ENCODE measurements around the gene SLIT2.

SLIT2 gene

DNA sequence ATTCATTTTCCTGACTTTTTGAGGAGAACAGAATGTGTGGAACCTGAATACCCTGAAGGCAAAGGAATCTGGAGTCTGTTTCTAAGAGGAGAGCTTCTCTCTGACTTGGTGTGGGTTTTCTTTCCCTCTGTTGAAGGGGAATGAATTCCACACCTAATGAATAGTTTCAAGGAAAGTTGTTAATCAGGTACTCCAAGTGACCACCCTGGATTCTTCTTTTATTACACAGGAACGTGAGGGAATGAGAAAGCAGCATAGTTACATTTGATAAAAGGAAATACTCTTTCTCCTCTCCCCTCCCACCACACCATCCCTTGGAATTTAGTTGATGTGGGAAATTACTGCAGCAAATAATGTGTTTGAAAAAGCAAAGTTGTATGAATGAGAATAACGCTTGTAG, 29.7 kb downstream of the SLIT2 start:
- H2AFZ ChIP-seq (ENCODE audit: low read length), result no peak overlapping the region
- H3K27me3 ChIP-seq (ENCODE audit: insufficient read depth, low read length, poor library complexity, severe bottlenecking), result no peaks in the 10 kb centered on the region
- no peaks in the 10 kb centered on the region for H4K20me1 ChIP-seq (ENCODE audit: insufficient read depth, low read length, poor library complexity, severe bottlenecking)
- no peak overlapping the region for H3K4me3 ChIP-seq (ENCODE audit: low read length, poor library complexity, severe bottlenecking)
- H3K4me2 ChIP-seq (ENCODE audit: low read depth, low read length, poor library complexity, severe bottlenecking), result no peak overlapping the region
- H3K9me3 ChIP-seq (ENCODE audit: insufficient read depth, low read depth, low read length), result no peaks in the 10 kb centered on the region
- H3K36me3 ChIP-seq (ENCODE audit: insufficient read depth, low read length), result no peaks in the 10 kb centered on the region
- no peak overlapping the region for H3K9ac ChIP-seq (ENCODE audit: low read depth, low read length, poor library complexity, severe bottlenecking)
- H3K79me2 ChIP-seq (ENCODE audit: insufficient read depth, low read length), result no peaks in the 10 kb centered on the region
- no peak for TF ChIP-seq EZH2phosphoT487 (IDR thresholded peaks at IDR 0.05; ENCODE audit: borderline replicate concordance)
- TF ChIP-seq, protein P1, sequence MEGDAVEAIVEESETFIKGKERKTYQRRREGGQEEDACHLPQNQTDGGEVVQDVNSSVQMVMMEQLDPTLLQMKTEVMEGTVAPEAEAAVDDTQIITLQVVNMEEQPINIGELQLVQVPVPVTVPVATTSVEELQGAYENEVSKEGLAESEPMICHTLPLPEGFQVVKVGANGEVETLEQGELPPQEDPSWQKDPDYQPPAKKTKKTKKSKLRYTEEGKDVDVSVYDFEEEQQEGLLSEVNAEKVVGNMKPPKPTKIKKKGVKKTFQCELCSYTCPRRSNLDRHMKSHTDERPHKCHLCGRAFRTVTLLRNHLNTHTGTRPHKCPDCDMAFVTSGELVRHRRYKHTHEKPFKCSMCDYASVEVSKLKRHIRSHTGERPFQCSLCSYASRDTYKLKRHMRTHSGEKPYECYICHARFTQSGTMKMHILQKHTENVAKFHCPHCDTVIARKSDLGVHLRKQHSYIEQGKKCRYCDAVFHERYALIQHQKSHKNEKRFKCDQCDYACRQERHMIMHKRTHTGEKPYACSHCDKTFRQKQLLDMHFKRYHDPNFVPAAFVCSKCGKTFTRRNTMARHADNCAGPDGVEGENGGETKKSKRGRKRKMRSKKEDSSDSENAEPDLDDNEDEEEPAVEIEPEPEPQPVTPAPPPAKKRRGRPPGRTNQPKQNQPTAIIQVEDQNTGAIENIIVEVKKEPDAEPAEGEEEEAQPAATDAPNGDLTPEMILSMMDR (conservative IDR thresholded peaks at IDR 0.05; ENCODE audit: low read length), result no peak
- no peaks in the 10 kb centered on the region for H3K9me2 ChIP-seq (replicated peaks; ENCODE audit: low read depth, low read length)
- H3F3A ChIP-seq (ENCODE audit: low read depth), result no peaks in the 10 kb centered on the region
- no peaks in the 10 kb centered on the region for H3K4me1 ChIP-seq (ENCODE audit: insufficient read depth, low read length, poor library complexity, severe bottlenecking)

DNA sequence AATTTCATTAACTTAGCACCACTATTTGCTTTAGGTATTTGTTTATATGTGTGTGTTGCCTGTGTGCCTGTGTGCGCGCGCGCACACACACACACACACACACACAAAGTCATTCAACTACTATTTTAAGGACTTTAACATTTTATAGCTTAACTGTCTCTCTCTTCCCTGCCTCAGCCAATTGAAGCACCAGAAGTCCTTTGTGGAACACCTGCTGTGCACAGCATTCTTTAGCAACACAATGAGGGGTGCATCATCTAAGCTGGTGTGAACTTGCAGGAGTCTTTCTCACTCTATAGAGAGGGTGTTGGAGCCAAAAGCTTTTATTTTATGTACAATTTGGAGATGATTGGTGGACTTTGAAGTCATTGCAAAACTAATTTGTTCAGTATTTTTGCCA, 31.3 kb downstream of the SLIT2 start:
- H3K9me2 ChIP-seq (replicated peaks; ENCODE audit: low read depth, low read length), result no peaks in the 10 kb centered on the region
- H3K79me2 ChIP-seq (ENCODE audit: insufficient read depth, low read length), result no peaks in the 10 kb centered on the region
- no peaks in the 10 kb centered on the region for H3F3A ChIP-seq (ENCODE audit: low read depth)
- no peaks in the 10 kb centered on the region for H3K27me3 ChIP-seq (ENCODE audit: insufficient read depth, low read length, poor library complexity, severe bottlenecking)
- no peak overlapping the region for H3K4me2 ChIP-seq (ENCODE audit: low read depth, low read length, poor library complexity, severe bottlenecking)
- H3K4me1 ChIP-seq (ENCODE audit: insufficient read depth, low read length, poor library complexity, severe bottlenecking), result no peaks in the 10 kb centered on the region
- no peaks in the 10 kb centered on the region for H4K20me1 ChIP-seq (ENCODE audit: insufficient read depth, low read length, poor library complexity, severe bottlenecking)
- no peak overlapping the region for H3K4me3 ChIP-seq (ENCODE audit: low read length, poor library complexity, severe bottlenecking)
- H2AFZ ChIP-seq (ENCODE audit: low read length), result no peak overlapping the region
- TF ChIP-seq, protein P1 (conservative IDR thresholded peaks at IDR 0.05; ENCODE audit: low read length), result no peak
- no peak for TF ChIP-seq EZH2phosphoT487 (IDR thresholded peaks at IDR 0.05; ENCODE audit: borderline replicate concordance)
- no peak overlapping the region for H3K9ac ChIP-seq (ENCODE audit: low read depth, low read length, poor library complexity, severe bottlenecking)
- H3K36me3 ChIP-seq (ENCODE audit: insufficient read depth, low read length), result no peaks in the 10 kb centered on the region
- no peaks in the 10 kb centered on the region for H3K9me3 ChIP-seq (ENCODE audit: insufficient read depth, low read depth, low read length)

GRCh38 chr4:20284990-20285389, 33.3 kb downstream of the SLIT2 start:
- H3K79me2 ChIP-seq (ENCODE audit: insufficient read depth, low read length), result no peaks in the 10 kb centered on the region
- H2AFZ ChIP-seq (ENCODE audit: low read length), result no peak overlapping the region
- TF ChIP-seq EZH2phosphoT487 (IDR thresholded peaks at IDR 0.05; ENCODE audit: borderline replicate concordance), result no peak
- TF ChIP-seq, protein P1 (conservative IDR thresholded peaks at IDR 0.05; ENCODE audit: low read length), result no peak
- H3K9ac ChIP-seq (ENCODE audit: low read depth, low read length, poor library complexity, severe bottlenecking), result no peak overlapping the region
- H3K9me3 ChIP-seq (ENCODE audit: insufficient read depth, low read depth, low read length), result no peaks in the 10 kb centered on the region
- H3K4me2 ChIP-seq (ENCODE audit: low read depth, low read length, poor library complexity, severe bottlenecking), result no peak overlapping the region
- no peaks in the 10 kb centered on the region for H3K36me3 ChIP-seq (ENCODE audit: insufficient read depth, low read length)
- H3F3A ChIP-seq (ENCODE audit: low read depth), result no peaks in the 10 kb centered on the region
- no peaks in the 10 kb centered on the region for H4K20me1 ChIP-seq (ENCODE audit: insufficient read depth, low read length, poor library complexity, severe bottlenecking)
- no peaks in the 10 kb centered on the region for H3K27me3 ChIP-seq (ENCODE audit: insufficient read depth, low read length, poor library complexity, severe bottlenecking)
- H3K4me3 ChIP-seq (ENCODE audit: low read length, poor library complexity, severe bottlenecking), result no peak overlapping the region
- no peaks in the 10 kb centered on the region for H3K4me1 ChIP-seq (ENCODE audit: insufficient read depth, low read length, poor library complexity, severe bottlenecking)
- H3K9me2 ChIP-seq (replicated peaks; ENCODE audit: low read depth, low read length), result no peaks in the 10 kb centered on the region

Measured in Loucy (cell line).